GM12865 (cell line): ENCODE data around the gene SERPINC1.
A peak's percentile ranks its signal among the peaks of the same experiment; 100 is the strongest.
"Not testable (repeated sequence)": the region's sequence is repeated elsewhere in the genome, so short reads cannot be mapped to it uniquely, and the experiment has no call there.

Source experiments
- DNase-seq: peaks from one replicate; pipeline ENCODE4 v3.0.0; 2010; ENCODE audit warnings: low read depth
- H3K4me3 ChIP-seq: 2 replicates; pipeline ENCODE4 v1.5.1; 2011; ENCODE audit warnings: mild to moderate bottlenecking, low read depth, low read length, control low read depth
- TF ChIP-seq, protein P1 (sequence below): IDR thresholded peaks from 2 replicates; pipeline ENCODE4 v1.5.1; 2011; ENCODE audit warnings: low read length, control low read depth, low read depth, inconsistent platforms; ENCODE audit not compliant: insufficient read depth; ENCODE audit errors: missing control alignments

Gene SERPINC1

DNA sequence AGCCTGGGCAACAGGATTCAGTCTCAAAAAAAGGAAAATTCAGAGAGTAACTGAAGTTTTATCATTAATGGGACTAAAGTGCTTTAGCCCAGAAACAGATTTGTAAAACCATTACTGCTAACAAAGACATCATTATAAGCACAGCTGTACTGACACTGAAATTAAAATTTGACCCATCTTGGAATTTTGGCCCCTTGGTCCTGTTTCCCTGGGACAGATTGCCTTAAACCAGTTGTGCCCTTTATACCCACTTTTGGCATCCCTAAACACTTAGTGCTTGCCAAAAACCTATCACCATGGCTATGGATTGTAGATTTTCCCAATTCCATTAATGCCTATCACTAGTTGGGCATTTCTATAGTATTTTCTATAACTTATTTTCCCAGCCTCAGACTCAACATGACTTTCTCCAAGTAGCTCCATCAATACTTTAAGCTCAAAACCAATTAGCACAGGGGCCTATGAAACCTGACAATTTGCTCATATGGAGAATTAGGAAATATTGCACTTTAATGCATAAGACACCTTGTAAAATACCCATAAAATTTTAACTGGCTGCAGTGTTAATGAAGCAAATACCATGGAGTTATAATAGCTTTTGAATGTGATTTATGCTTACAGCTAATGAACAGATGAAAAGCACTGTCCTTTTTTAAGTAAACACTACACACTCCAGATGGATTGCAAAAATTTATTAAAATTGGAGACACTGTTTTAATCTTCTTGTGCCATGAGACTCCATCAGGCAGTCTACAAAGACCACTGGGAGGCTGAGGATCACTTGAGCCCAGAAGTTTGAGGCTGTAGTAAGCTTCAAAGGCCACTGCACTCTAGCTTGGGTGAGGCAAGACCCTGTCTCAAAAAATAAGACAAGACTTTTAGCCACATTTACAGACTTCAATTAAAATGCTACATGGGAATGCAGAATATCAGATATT is 53.6 kb downstream of the SERPINC1 start:
- H3K4me3 ChIP-seq, result peak overlapping the region; percentile 83
- TF ChIP-seq, protein P1, sequence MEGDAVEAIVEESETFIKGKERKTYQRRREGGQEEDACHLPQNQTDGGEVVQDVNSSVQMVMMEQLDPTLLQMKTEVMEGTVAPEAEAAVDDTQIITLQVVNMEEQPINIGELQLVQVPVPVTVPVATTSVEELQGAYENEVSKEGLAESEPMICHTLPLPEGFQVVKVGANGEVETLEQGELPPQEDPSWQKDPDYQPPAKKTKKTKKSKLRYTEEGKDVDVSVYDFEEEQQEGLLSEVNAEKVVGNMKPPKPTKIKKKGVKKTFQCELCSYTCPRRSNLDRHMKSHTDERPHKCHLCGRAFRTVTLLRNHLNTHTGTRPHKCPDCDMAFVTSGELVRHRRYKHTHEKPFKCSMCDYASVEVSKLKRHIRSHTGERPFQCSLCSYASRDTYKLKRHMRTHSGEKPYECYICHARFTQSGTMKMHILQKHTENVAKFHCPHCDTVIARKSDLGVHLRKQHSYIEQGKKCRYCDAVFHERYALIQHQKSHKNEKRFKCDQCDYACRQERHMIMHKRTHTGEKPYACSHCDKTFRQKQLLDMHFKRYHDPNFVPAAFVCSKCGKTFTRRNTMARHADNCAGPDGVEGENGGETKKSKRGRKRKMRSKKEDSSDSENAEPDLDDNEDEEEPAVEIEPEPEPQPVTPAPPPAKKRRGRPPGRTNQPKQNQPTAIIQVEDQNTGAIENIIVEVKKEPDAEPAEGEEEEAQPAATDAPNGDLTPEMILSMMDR, result no peak
- DNase-seq, result peak; percentile 8

DNA sequence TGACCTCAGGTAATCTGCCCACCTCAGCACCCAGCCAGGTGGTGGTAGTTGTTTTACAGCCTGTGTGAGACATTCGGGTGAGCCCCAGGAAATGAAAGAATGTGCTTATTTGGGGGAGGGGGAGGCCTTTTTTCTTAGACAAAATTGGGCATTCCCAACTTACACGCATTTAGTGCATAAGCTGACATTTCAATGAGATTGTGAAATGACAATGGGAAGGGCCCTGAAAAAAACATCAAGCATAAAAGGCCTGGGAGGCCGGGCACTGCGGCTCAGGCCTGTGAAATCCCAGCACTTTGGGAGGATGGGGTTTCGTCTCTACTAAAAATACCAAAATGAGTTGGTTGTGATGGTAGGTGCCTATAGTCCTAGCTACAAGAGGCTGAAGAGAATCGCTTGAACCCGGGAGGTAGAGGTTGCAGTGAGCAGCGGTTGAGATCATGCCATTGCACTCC is 54.3 kb downstream of the SERPINC1 start:
- DNase-seq, result peak; percentile 52
- H3K4me3 ChIP-seq, result no peak overlapping the region
- TF ChIP-seq, protein P1, result no peak

DNA sequence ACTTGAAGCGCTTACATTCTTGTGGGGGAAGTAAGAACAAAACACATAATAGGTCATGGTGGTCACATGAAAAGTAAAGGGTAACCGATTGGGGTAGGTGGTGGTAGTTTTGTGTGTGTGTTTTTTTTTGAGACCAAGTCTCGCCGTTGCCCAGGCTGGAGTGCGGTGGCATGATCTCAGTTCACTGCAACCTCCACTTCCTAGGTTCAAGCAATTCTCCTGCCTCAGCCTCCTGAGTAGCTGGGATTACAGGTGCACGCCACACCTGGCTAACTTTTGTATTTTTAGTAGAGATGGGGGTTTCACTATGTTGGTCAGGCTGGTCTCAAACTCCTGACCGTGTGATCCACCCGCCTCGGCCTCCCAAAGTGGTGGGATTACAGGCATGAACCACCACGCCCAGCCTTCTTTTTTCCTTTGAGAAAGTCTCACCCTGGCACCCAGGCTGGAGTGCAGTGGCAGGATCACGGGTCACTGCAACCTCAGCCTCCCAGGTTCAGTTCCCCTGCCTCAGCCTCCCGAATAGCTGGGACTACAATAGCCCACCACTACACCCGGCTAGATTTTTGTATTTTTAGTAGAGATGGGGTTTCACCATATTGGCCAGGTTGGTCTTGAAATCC is 54.9 kb downstream of the SERPINC1 start:
- H3K4me3 ChIP-seq, result not testable (repeated sequence)
- peak; percentile 67 for DNase-seq

- TF ChIP-seq, protein P1, result no peak
- peak; percentile 70 for DNase-seq
- H3K4me3 ChIP-seq, result no peak overlapping the region
These were observed 55.4 kb downstream of the SERPINC1 start for GRCh38 chr1:173861731-173862145.

DNA sequence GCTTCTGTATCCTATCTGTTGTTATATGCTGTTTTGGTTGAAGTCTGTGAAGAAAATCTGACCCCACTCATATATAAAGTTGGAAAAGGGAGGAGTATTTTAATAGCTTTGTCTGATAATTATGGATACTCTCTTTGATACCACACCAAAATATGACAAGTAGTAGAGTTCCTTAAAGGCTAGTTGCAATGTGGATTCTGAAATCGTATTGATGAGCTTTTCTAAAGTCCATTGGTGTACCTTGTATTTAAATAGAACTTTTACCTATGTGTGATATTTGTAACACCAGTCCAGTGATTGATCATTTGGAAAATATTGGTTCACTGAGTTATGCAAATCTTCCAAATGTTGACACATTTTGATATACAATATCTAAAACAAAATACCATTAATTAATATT is 57.1 kb downstream of the SERPINC1 start:
- H3K4me3 ChIP-seq, result no peak overlapping the region
- TF ChIP-seq, protein P1, result no peak

GRCh38 chr1:173859547-173859946 is 57.6 kb downstream of the SERPINC1 start:
- DNase-seq, H3K4me3 ChIP-seq: not testable (repeated sequence)

More for the DNA sequence above, 57.1 kb downstream of the SERPINC1 start:
- no peak for DNase-seq

- H3K4me3 ChIP-seq, result no peak overlapping the region
- TF ChIP-seq, protein P1, result no peak
- no peak for DNase-seq
These were observed 59.7 kb downstream of the SERPINC1 start for GRCh38 chr1:173857363-173857917.
